H9 (cell line): ENCODE results near the gene ETHE1. TPM values are rescaled to one million over a fixed set of nuclear protein-coding genes. Genes with fewer than 3 reads are reported as not detected.
A peak's percentile ranks its signal among the peaks of the same experiment; 100 is the strongest.

Source experiments
- DNase-seq: peaks from one replicate; pipeline ENCODE4 v3.0.0-alpha.2; 2017
- H2AFZ ChIP-seq: one replicate; pipeline ENCODE4 v1.6.1; 2013; ENCODE audit warnings: mild to moderate bottlenecking, low read length, control low read depth, moderate library complexity
- H2AK5ac ChIP-seq: 2 replicates; pipeline ENCODE4 v1.6.1; 2013; ENCODE audit warnings: low read length, control low read depth, mixed read lengths; ENCODE audit not compliant: insufficient read length
- H2BK120ac ChIP-seq: one replicate; pipeline ENCODE4 v1.6.1; 2013; ENCODE audit warnings: low read depth, mild to moderate bottlenecking, low read length, control low read depth, inconsistent platforms; ENCODE audit not compliant: poor library complexity, severe bottlenecking
- H2BK12ac ChIP-seq: 2 replicates; pipeline ENCODE4 v1.6.1; 2013; ENCODE audit warnings: low read length, control low read depth, mixed read lengths, low read depth; ENCODE audit not compliant: insufficient read length
- H2BK15ac ChIP-seq: 2 replicates; pipeline ENCODE4 v1.6.1; 2013; ENCODE audit warnings: low read depth, low read length, control low read depth
- H2BK20ac ChIP-seq: one replicate; pipeline ENCODE4 v1.6.1; 2013; ENCODE audit warnings: low read depth, mild to moderate bottlenecking, low read length, control low read depth, inconsistent platforms; ENCODE audit not compliant: poor library complexity, severe bottlenecking
- H2BK5ac ChIP-seq: 2 replicates; pipeline ENCODE4 v1.6.1; 2013; ENCODE audit warnings: low read length, control low read depth, mixed read lengths; ENCODE audit not compliant: insufficient read length
- H3K14ac ChIP-seq: 2 replicates; pipeline ENCODE4 v1.6.1; 2013; ENCODE audit warnings: low read length, control low read depth; ENCODE audit not compliant: insufficient read depth
- H3K18ac ChIP-seq: 2 replicates; pipeline ENCODE4 v1.6.1; 2013; ENCODE audit warnings: low read depth, mild to moderate bottlenecking, mixed read lengths, low read length, control low read depth; ENCODE audit not compliant: insufficient read length
- H3K23ac ChIP-seq: 2 replicates; pipeline ENCODE4 v1.6.1; 2013; ENCODE audit warnings: low read length, control low read depth, mixed read lengths, low read depth; ENCODE audit not compliant: insufficient read length
- H3K23me2 ChIP-seq: 2 replicates; pipeline ENCODE4 v1.6.1; 2013; ENCODE audit warnings: low read depth, mild to moderate bottlenecking, mixed read lengths, low read length, control low read depth; ENCODE audit not compliant: insufficient read length, poor library complexity, severe bottlenecking
- H3K27ac ChIP-seq: 2 replicates; pipeline ENCODE4 v1.5.1; 2013; ENCODE audit warnings: low read length, control low read depth, mixed read lengths, low read depth; ENCODE audit not compliant: insufficient read length
- H3K27me3 ChIP-seq: 2 replicates; pipeline ENCODE4 v1.6.1; 2013; ENCODE audit warnings: low read length, control low read depth, inconsistent platforms; ENCODE audit not compliant: insufficient read depth
- H3K4ac ChIP-seq: 2 replicates; pipeline ENCODE4 v1.6.1; 2013; ENCODE audit warnings: low read depth, mild to moderate bottlenecking, control low read depth, inconsistent platforms, low read length, moderate library complexity
- H3K4me1 ChIP-seq: 2 replicates; pipeline ENCODE4 v1.6.1; 2013; ENCODE audit warnings: low read length, control low read depth, inconsistent platforms; ENCODE audit not compliant: insufficient read depth
- H3K4me2 ChIP-seq: 2 replicates; pipeline ENCODE4 v1.6.1; 2013; ENCODE audit warnings: low read length, control low read depth, mixed read lengths; ENCODE audit not compliant: insufficient read length, insufficient read depth
- H3K56ac ChIP-seq: 2 replicates; pipeline ENCODE4 v1.6.1; 2013; ENCODE audit warnings: low read depth, mild to moderate bottlenecking, mixed read lengths, low read length, control low read depth; ENCODE audit not compliant: insufficient read length
- H3K79me1 ChIP-seq: 2 replicates; pipeline ENCODE4 v1.6.1; 2013; ENCODE audit warnings: low read depth, mild to moderate bottlenecking, moderate library complexity, low read length, control low read depth, inconsistent platforms; ENCODE audit not compliant: insufficient read depth, poor library complexity, severe bottlenecking
- H3K79me2 ChIP-seq: 2 replicates; pipeline ENCODE4 v1.6.1; 2013; ENCODE audit warnings: low read length, control low read depth, inconsistent platforms; ENCODE audit not compliant: insufficient read depth
- H3K9ac ChIP-seq: 2 replicates; pipeline ENCODE4 v1.6.1; 2013; ENCODE audit warnings: low read length, control low read depth, mixed read lengths; ENCODE audit not compliant: insufficient read length; ENCODE audit errors: extremely low read depth
- H3K9me3 ChIP-seq: one replicate; pipeline ENCODE4 v1.6.1; 2013; ENCODE audit warnings: low read depth, low read length, inconsistent platforms; ENCODE audit not compliant: control insufficient read depth
- H3T11ph ChIP-seq: one replicate; pipeline ENCODE4 v1.6.1; 2013; ENCODE audit warnings: mild to moderate bottlenecking, low read length, control low read depth, inconsistent platforms
- H4K20me1 ChIP-seq: one replicate; pipeline ENCODE4 v1.6.1; 2013; ENCODE audit not compliant: control insufficient read depth, insufficient read length, insufficient read depth
- H4K5ac ChIP-seq: 2 replicates; pipeline ENCODE4 v1.6.1; 2013; ENCODE audit warnings: low read depth, mild to moderate bottlenecking, mixed read lengths, low read length, control low read depth; ENCODE audit not compliant: insufficient read length
- H4K8ac ChIP-seq: replicated peaks from 2 replicates; pipeline ENCODE4 v1.6.1; 2013; ENCODE audit warnings: low read length, control low read depth, mixed read lengths, low read depth; ENCODE audit not compliant: insufficient read length
- H4K91ac ChIP-seq: 2 replicates; pipeline ENCODE4 v1.6.1; 2013; ENCODE audit warnings: low read depth, mild to moderate bottlenecking, moderate library complexity, mixed read lengths, low read length, control low read depth; ENCODE audit not compliant: insufficient read length
- H3K27ac Mint-ChIP-seq, 3 experiments: 2 replicates in 2 of 3; 3 replicates in 1 of 3; pipeline ENCODE4 v1.8.0; 2020 to 2021; ENCODE audit warnings: mixed read lengths in 3 of 3, mild to moderate bottlenecking in 1 of 3, moderate library complexity in 1 of 3
- H3K27me3 Mint-ChIP-seq: 2 replicates; pipeline ENCODE4 v1.8.0; 2021; ENCODE audit warnings: low read depth, mild to moderate bottlenecking, moderate library complexity, mixed read lengths
- H3K36me3 Mint-ChIP-seq, 3 experiments: 2 replicates in 2 of 3; 3 replicates in 1 of 3; pipeline ENCODE4 v1.8.0; 2020 to 2021; ENCODE audit warnings: low read depth in 3 of 3, mixed read lengths in 3 of 3; ENCODE audit not compliant: insufficient read depth in 1 of 3
- H3K4me1 Mint-ChIP-seq, 2 experiments: 2 replicates each; pipeline ENCODE4 v1.8.0; 2020; ENCODE audit warnings: mixed read lengths in 2 of 2
- H3K4me3 Mint-ChIP-seq, 2 experiments: 2 replicates in 1 of 2; 3 replicates in 1 of 2; pipeline ENCODE4 v1.8.0; 2020 to 2021; ENCODE audit warnings: mild to moderate bottlenecking in 2 of 2, mixed read lengths in 2 of 2, moderate library complexity in 1 of 2
- H3K9me3 Mint-ChIP-seq, 2 experiments: 2 replicates in 1 of 2; 3 replicates in 1 of 2; pipeline ENCODE4 v1.8.0; 2020; ENCODE audit warnings: mild to moderate bottlenecking in 2 of 2, mixed read lengths in 2 of 2, moderate library complexity in 1 of 2
- CTCF ChIP-seq: fragments of 200-600 bp; sonication (generic); conservative IDR thresholded peaks from 3 replicates; pipeline ENCODE4 v1.8.0; 2021; ENCODE audit warnings: antibody characterized with exemption, mild to moderate bottlenecking
- WGBS: extraction: QIAGEN DNeasy Blood & Tissue Kit; methylation state at CpG from one replicate; pipeline ENCODE4 v1.1.7; 2013; ENCODE audit warnings: missing lambda C conversion rate, low lambda C conversion rate, mixed read lengths; ENCODE audit not compliant: insufficient read length; ENCODE audit errors: extremely low coverage; 5-methylcytosine and 5-hydroxymethylcytosine counted together
- total RNA-seq: library from RNA; stranded (reverse); gene quantifications from 2 replicates; pipeline ENCODE4 v1.2.1, GENCODE V29; 2021

ETHE1 gene
- total RNA-seq, 1 experiment from 2014 or later = 18.8 TPM

GRCh38 chr19:43574424-43575155 is 47.6 kb upstream of the ETHE1 start:
- Histone ChIP-seq H3K23me2 (peaks cover 7% of the 10 kb centered on the region), H3K79me2 (no peaks in the 10 kb centered on the region; the same call in 1 of the 2 replicates), H3K27ac (no peak overlapping the region), H3K79me1 (no peaks in the 10 kb centered on the region), H3K4me1 (peaks cover 4% of the 10 kb centered on the region; the same call in 1 of the 2 replicates), H2AFZ (no peak overlapping the region), H4K5ac (no peak overlapping the region), H4K20me1 (no peaks in the 10 kb centered on the region), H2BK12ac (no peak overlapping the region), H3K4me2 (peak overlapping the region; percentile 94), H3K9me3 (no peaks in the 10 kb centered on the region), H2BK120ac (no peak overlapping the region), H3K56ac (no peak overlapping the region), H3K27me3 (no peaks in the 10 kb centered on the region), H3T11ph (no peak overlapping the region), H2BK20ac (no peak overlapping the region), H2BK5ac (no peak overlapping the region), H3K4ac (no peak overlapping the region), H2AK5ac (no peak overlapping the region), H3K14ac (peak overlapping the region; percentile 37), H3K23ac (no peak overlapping the region), H3K18ac (peak overlapping the region; percentile 40), H4K91ac (peak overlapping the region; percentile 61), H2BK15ac (no peak overlapping the region), H3K9ac (peak overlapping the region; percentile 79), H4K8ac (no peak overlapping the region)
- Mint-ChIP-seq H3K36me3 (peaks cover 2 to 27% (median 26%) of the 10 kb centered on the region in 3 experiments; a peak in 6 of 7 replicates), H3K27ac (peak overlapping the region; percentile 96 to 97 (median 97); a peak in 5 of 7 replicates), H3K27me3 (no peaks in the 10 kb centered on the region), H3K4me1 (peaks cover 28 to 49% of the 10 kb centered on the region in 2 experiments), H3K4me3 (peak overlapping the region; percentile 95 to 98), H3K9me3 (no peaks in the 10 kb centered on the region)
- DNase-seq = no peak
- no CpG with 5 or more reads among the region's 12 CpGs for WGBS
- TF ChIP-seq CTCF = no peak
